ENCODE results near the gene STAG1. TPM values are rescaled to one million over a fixed set of nuclear protein-coding genes. Genes with fewer than 3 reads are reported as not detected.
"Not testable (repeated sequence)": the region's sequence is repeated elsewhere in the genome, so short reads cannot be mapped to it uniquely, and the experiment has no call there.

The STAG1 gene
- polyA plus RNA-seq, 2 of the 4 experiments (the other 2 are of a cell fraction) = 12.8 to 19.2 TPM

- FAIRE-seq = no peak
- WGBS (ENCODE audit: missing lambda C conversion rate) = 77% methylated on average over 2 of the region's 2 CpGs
Observed at GRCh38 chr3:136377508-136377907, 374.7 kb downstream of the STAG1 start.

GRCh38 chr3:136375800-136376199, 376.4 kb downstream of the STAG1 start:
- FAIRE-seq; H3K9me3 ChIP-seq; ATAC-seq; H3K4me1 ChIP-seq; H3K27ac ChIP-seq; POLR2A ChIA-PET; CTCF ChIA-PET; DNase-seq (ENCODE audit: low read depth in 1 of 2, low spot score in 1 of 2); H3K4me2 ChIP-seq; H3K4me3 ChIP-seq: not testable (repeated sequence)
- TF ChIP-seq ZC3H11A (IDR thresholded peaks at IDR 0.05) = peak; percentile 29
- 98% methylated on average over 5 of the region's 5 CpGs for WGBS (ENCODE audit: missing lambda C conversion rate)

More at GRCh38 chr3:136377508-136377907, 374.7 kb downstream of the STAG1 start:
- no peak overlapping the region for H3K4me2 ChIP-seq
- TF ChIP-seq KDM5A (IDR thresholded peaks at IDR 0.05) (no peak), CTCF (IDR thresholded peaks at IDR 0.05) (no peak), MYC (IDR thresholded peaks at IDR 0.05; ENCODE audit: borderline replicate concordance, low read length) (no peak), PBX3 (IDR thresholded peaks at IDR 0.05) (no peak), EHF (CRISPR knock-in tag; IDR thresholded peaks at IDR 0.05) (no peak), ZSCAN20 (CRISPR knock-in tag; IDR thresholded peaks at IDR 0.05) (no peak), MAFK (IDR thresholded peaks at IDR 0.05; ENCODE audit: partially characterized antibody) (no peak), HOXB5 (CRISPR knock-in tag; IDR thresholded peaks at IDR 0.05) (no peak), RFX5 (IDR thresholded peaks at IDR 0.05) (no peak), ESRRA (IDR thresholded peaks at IDR 0.05; ENCODE audit: borderline replicate concordance, low read length) (no peak), HOXA7 (CRISPR knock-in tag; IDR thresholded peaks at IDR 0.05) (no peak), MAX (IDR thresholded peaks at IDR 0.05) (no peak), GATA3 (IDR thresholded peaks at IDR 0.05; ENCODE audit: borderline replicate concordance) (no peak), JUNB (IDR thresholded peaks at IDR 0.05) (no peak), JUN (IDR thresholded peaks at IDR 0.05) (no peak), FOXS1 (CRISPR knock-in tag; IDR thresholded peaks at IDR 0.05) (no peak), RCOR1 (IDR thresholded peaks at IDR 0.05; ENCODE audit: low read depth, low read length) (no peak), PHF8 (IDR thresholded peaks at IDR 0.05; ENCODE audit: borderline replicate concordance, low read depth) (no peak), FOSL2 (IDR thresholded peaks at IDR 0.05) (no peak), FOSL2 (CRISPR knock-in tag; IDR thresholded peaks at IDR 0.05) (no peak)
- CTCF ChIA-PET = interaction anchor here (0.6 to 1.3 kb wide), 3 partner anchors 14 to 375 kb away, joined by 3 to 4 read pairs (median 3); partner anchors contain the start of gene STAG1
- no peaks in the 10 kb centered on the region for H3K9me3 ChIP-seq
- no peaks in the 10 kb centered on the region for H3K4me1 ChIP-seq
- POLR2A ChIA-PET = no interaction called here
- DNase-seq (ENCODE audit: low read depth in 1 of 2, low spot score in 1 of 2) = no peak
- H3K27ac ChIP-seq = no peak overlapping the region
- ATAC-seq = no peak
- no peak overlapping the region for H3K4me3 ChIP-seq

- Histone ChIP-seq H3K9me3 (no peaks in the 10 kb centered on the region), H3K27ac (no peak overlapping the region), H3K4me3 (no peak overlapping the region), H3K4me2 (no peak overlapping the region), H3K4me1 (no peaks in the 10 kb centered on the region)
- FAIRE-seq = no peak
- no peak for ATAC-seq
- ChIA-PET POLR2A (no interaction called here), CTCF (interaction anchor here (1.0 to 2.1 kb wide), 2 partner anchors 295 to 386 kb away, joined by 3 to 5 read pairs; partner anchors contain the start of gene STAG1)
- TF ChIP-seq KDM5A (IDR thresholded peaks at IDR 0.05) = no peak
- no peak for TF ChIP-seq SMC3 (IDR thresholded peaks at IDR 0.05)
- TF ChIP-seq HEYL (CRISPR knock-in tag; IDR thresholded peaks at IDR 0.05) = no peak
- TF ChIP-seq RAD21 (conservative IDR thresholded peaks at IDR 0.05 in 1 of 2, IDR thresholded peaks at IDR 0.05 in 1 of 2) = no peak
- no peak for TF ChIP-seq MAZ (IDR thresholded peaks at IDR 0.05; ENCODE audit: borderline replicate concordance, low read depth, low read length)
- TF ChIP-seq CBX8 (IDR thresholded peaks at IDR 0.05) = no peak
- TF ChIP-seq HES2 (IDR thresholded peaks at IDR 0.05) = no peak
- TF ChIP-seq CHD2 (IDR thresholded peaks at IDR 0.05; ENCODE audit: low read length, partially characterized antibody) = no peak
- TF ChIP-seq POLR2AphosphoS2 (conservative IDR thresholded peaks at IDR 0.05; ENCODE audit: low read length) = no peak
- no peak for TF ChIP-seq JUN (IDR thresholded peaks at IDR 0.05)
- TF ChIP-seq RARB (CRISPR knock-in tag; IDR thresholded peaks at IDR 0.05) = no peak
- no peak for TF ChIP-seq PBX3 (IDR thresholded peaks at IDR 0.05)
- no peak for TF ChIP-seq EP300 (IDR thresholded peaks at IDR 0.05)
- no peak for TF ChIP-seq HOXB13 (CRISPR knock-in tag; IDR thresholded peaks at IDR 0.05; ENCODE audit: low read depth)
- no peak for TF ChIP-seq EHF (CRISPR knock-in tag; IDR thresholded peaks at IDR 0.05)
- no peak for TF ChIP-seq ZFP36 (IDR thresholded peaks at IDR 0.05; ENCODE audit: borderline replicate concordance, partially characterized antibody)
- DNase-seq (ENCODE audit: low read depth in 1 of 2, low spot score in 1 of 2) = no peak
Observed at GRCh38 chr3:136366289-136366688, 385.9 kb downstream of the STAG1 start.
